RWPE2 (cell line): ENCODE results near the gene SLC12A3.

ENCODE experiments used
- ATAC-seq: fragments of 200-7000 bp; cut with Tn5 transposase; 3 replicates; pipeline ENCODE4 v1.9.1; 2021; ENCODE audit warnings: low read depth
- DNase-seq: peaks from one replicate; pipeline ENCODE4 v3.0.0-alpha.2; 2020; ENCODE audit warnings: low spot score
- H3K27ac ChIP-seq: fragments of 450-650 bp; 2 replicates; pipeline ENCODE4 v1.5.1; 2017; ENCODE audit warnings: mild to moderate bottlenecking; ENCODE audit not compliant: poor library complexity, severe bottlenecking
- H3K27me3 ChIP-seq: fragments of 250-450 bp; sonication (Bioruptor Pico); 2 replicates; pipeline ENCODE4 v1.5.1; 2021; ENCODE audit warnings: mild to moderate bottlenecking, moderate library complexity; ENCODE audit not compliant: insufficient read depth, poor library complexity, severe bottlenecking
- H3K36me3 ChIP-seq: fragments of 250-450 bp; sonication (Bioruptor Pico); 2 replicates; pipeline ENCODE4 v1.5.1; 2020; ENCODE audit warnings: low read depth, mild to moderate bottlenecking, moderate library complexity
- H3K4me1 ChIP-seq: fragments of 250-450 bp; sonication (Bioruptor Pico); 2 replicates; pipeline ENCODE4 v1.5.1; 2021; ENCODE audit warnings: mild to moderate bottlenecking, moderate library complexity; ENCODE audit not compliant: insufficient read depth, poor library complexity, severe bottlenecking
- H3K4me3 ChIP-seq: fragments of 250-450 bp; sonication (Bioruptor Pico); 2 replicates; pipeline ENCODE4 v1.5.1; 2021; ENCODE audit warnings: mild to moderate bottlenecking, moderate library complexity; ENCODE audit not compliant: severe bottlenecking
- H3K9me3 ChIP-seq: fragments of 250-450 bp; sonication (Bioruptor Pico); 2 replicates; pipeline ENCODE4 v1.5.1; 2021; ENCODE audit warnings: mild to moderate bottlenecking, moderate library complexity; ENCODE audit not compliant: severe bottlenecking
- TF ChIP-seq, protein P1 (sequence below): fragments of 450-650 bp; IDR thresholded peaks from one replicate; pipeline ENCODE4 v1.5.1; 2017; ENCODE audit warnings: mild to moderate bottlenecking, moderate library complexity; ENCODE audit not compliant: poor library complexity, severe bottlenecking

SLC12A3 gene

DNA sequence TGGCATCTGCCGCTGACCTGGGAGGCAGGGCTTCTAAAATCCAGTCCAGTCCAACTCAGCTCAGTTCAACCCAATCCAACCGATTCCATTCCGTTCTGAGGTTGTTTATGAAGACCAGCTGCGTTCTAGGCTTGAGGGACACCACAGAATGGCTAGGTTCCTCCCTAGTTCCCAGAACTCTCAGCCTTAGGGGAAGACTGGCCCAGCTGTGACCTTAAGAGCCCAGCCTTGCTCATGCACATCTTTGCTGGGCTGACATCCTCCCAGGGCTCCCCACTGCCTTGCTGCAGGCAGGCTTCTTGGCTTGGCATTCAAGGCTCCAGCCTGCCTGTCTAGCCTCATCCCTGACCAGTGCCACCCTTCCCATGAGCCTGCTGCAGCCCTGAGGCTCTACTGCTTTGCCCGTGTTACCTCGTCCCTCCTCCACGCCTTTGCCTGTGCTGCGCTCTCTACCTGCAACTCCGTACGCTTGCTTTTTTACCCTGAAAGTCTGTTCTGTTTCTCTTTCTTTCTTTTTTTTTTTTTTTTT, 7.9 kb downstream of the SLC12A3 start:
- no peak for ATAC-seq
- no peaks in the 10 kb centered on the region for H3K27me3 ChIP-seq
- H3K9me3 ChIP-seq: no peaks in the 10 kb centered on the region
- H3K36me3 ChIP-seq: no peaks in the 10 kb centered on the region
- no peak for DNase-seq
- TF ChIP-seq, protein P1, sequence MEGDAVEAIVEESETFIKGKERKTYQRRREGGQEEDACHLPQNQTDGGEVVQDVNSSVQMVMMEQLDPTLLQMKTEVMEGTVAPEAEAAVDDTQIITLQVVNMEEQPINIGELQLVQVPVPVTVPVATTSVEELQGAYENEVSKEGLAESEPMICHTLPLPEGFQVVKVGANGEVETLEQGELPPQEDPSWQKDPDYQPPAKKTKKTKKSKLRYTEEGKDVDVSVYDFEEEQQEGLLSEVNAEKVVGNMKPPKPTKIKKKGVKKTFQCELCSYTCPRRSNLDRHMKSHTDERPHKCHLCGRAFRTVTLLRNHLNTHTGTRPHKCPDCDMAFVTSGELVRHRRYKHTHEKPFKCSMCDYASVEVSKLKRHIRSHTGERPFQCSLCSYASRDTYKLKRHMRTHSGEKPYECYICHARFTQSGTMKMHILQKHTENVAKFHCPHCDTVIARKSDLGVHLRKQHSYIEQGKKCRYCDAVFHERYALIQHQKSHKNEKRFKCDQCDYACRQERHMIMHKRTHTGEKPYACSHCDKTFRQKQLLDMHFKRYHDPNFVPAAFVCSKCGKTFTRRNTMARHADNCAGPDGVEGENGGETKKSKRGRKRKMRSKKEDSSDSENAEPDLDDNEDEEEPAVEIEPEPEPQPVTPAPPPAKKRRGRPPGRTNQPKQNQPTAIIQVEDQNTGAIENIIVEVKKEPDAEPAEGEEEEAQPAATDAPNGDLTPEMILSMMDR: no peak
- no peak overlapping the region for H3K4me3 ChIP-seq
- peaks cover 3% of the 10 kb centered on the region for H3K4me1 ChIP-seq
- H3K27ac ChIP-seq: no peak overlapping the region

- H3K36me3 ChIP-seq: no peaks in the 10 kb centered on the region
- no peak overlapping the region for H3K27ac ChIP-seq
- DNase-seq: no peak
- no peaks in the 10 kb centered on the region for H3K27me3 ChIP-seq
- H3K4me1 ChIP-seq: peaks cover 3% of the 10 kb centered on the region
- TF ChIP-seq, protein P1: no peak
- H3K9me3 ChIP-seq: no peaks in the 10 kb centered on the region
- H3K4me3 ChIP-seq: no peak overlapping the region
- no peak for ATAC-seq
Measured at GRCh38 chr16:56874800-56875199, 9.8 kb downstream of the SLC12A3 start.

DNA sequence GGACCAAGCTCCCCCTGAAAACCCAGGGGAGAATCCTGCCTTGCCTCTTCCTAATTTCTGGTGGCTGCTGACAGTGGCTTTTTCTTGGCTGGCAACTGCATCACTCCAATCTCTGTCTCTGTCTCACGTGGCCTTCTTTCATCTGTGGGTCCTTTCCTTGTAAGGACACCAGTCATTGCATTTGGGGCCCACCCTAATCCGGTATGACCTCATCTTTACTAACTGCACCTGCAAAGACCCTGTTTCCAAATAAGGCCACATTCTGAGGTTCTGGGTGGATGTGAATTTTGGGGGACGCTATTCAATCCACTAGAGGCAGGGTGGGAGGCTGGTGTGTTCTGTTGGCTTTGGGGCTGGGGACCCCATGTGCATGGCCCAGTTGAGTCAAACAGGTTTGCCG, 11.0 kb downstream of the SLC12A3 start:
- Histone ChIP-seq H3K9me3 (no peaks in the 10 kb centered on the region), H3K27ac (no peak overlapping the region)
- no peak for ATAC-seq

GRCh38 chr16:56877486-56878182, 12.6 kb downstream of the SLC12A3 start:
- Histone ChIP-seq H3K9me3 (no peaks in the 10 kb centered on the region), H3K36me3 (no peaks in the 10 kb centered on the region), H3K27ac (no peak overlapping the region), H3K4me1 (no peaks in the 10 kb centered on the region), H3K27me3 (no peaks in the 10 kb centered on the region), H3K4me3 (no peak overlapping the region)
- ATAC-seq (no peak), DNase-seq (no peak)
- TF ChIP-seq, protein P1: no peak

More for the DNA sequence above, 11.0 kb downstream of the SLC12A3 start:
- Histone ChIP-seq H3K36me3 (no peaks in the 10 kb centered on the region), H3K4me1 (peaks cover 2% of the 10 kb centered on the region), H3K4me3 (no peak overlapping the region), H3K27me3 (no peaks in the 10 kb centered on the region)
- DNase-seq: no peak
- TF ChIP-seq, protein P1: no peak

DNA sequence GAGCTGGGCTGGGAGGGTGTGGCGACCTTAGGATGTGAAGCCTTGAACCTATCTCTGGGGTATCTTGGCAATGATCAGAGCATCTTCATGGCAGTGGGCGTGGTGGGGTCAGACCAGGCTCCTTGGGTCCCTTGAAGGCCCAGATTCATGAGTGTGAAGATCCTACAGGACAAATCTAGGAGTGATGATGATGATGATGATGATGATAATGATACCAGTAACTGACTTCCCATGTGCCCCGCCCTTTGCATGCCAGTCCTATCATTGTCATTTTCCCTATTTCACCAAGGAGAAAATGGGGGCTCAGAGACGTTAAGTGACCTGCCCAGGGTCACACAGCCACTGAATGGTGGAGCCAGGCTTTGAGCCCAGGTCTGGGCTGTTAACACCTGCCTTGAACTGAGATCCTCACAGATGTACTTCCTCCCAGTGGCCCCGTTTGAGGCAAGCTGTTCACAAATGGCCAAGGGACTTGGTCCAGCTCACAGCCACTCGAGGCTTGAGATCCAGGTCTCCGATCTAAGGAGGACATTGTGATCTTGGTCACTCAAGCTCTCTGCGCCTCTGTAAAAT, 13.4 kb downstream of the SLC12A3 start:
- ATAC-seq (no peak), DNase-seq (no peak)
- Histone ChIP-seq H3K9me3 (no peaks in the 10 kb centered on the region), H3K4me1 (no peaks in the 10 kb centered on the region), H3K4me3 (no peak overlapping the region), H3K27ac (no peak overlapping the region), H3K27me3 (no peaks in the 10 kb centered on the region), H3K36me3 (no peaks in the 10 kb centered on the region)
- TF ChIP-seq, protein P1: no peak
